HepG2 (cell line): ENCODE data around the gene ADAMTS16. TPM values are rescaled to one million over a fixed set of nuclear protein-coding genes. Genes with fewer than 3 reads are reported as not detected.

Source experiments
- ATAC-seq: fragments of 200-7000 bp; cut with Tn5 transposase; 3 replicates; pipeline ENCODE4 v1.9.1; 2020; ENCODE audit warnings: mild to moderate bottlenecking, moderate library complexity
- BruUV-seq: library from RNA; stranded (reverse); fragments of 400-500 nt; replicated peaks from 2 replicates; lab custom pipeline; 2021; lab: Mats Ljungman, UMichigan
- CTCF ChIA-PET: fragments of 300-600 bp; formaldehyde crosslinking; extraction: SDS; loops from one replicate; lab custom pipeline; 2021; ENCODE audit warnings: low total read pairs, inconsistent platforms, low intra/inter-chr PET ratio; lab: Yijun Ruan, JAX
- POLR2A ChIA-PET: fragments of 350-600 bp; sonication (Branson Sonifier 250); formaldehyde crosslinking; loops from one replicate; lab custom pipeline; 2020; ENCODE audit warnings: antibody characterized with exemption, inconsistent platforms; lab: Yijun Ruan, JAX
- DNase-seq: peaks from one replicate; pipeline ENCODE4 v3.0.0-alpha.2; 2015; ENCODE audit warnings: low spot score
- FAIRE-seq: peaks from 3 replicates; lab custom pipeline; 2011; peaks lifted over from hg19 to GRCh38; lab: Jason Lieb, UNC
- H2AFZ ChIP-seq: one replicate; pipeline ENCODE4 v1.6.1; 2011; ENCODE audit warnings: low read length, inconsistent platforms
- H3K27ac ChIP-seq: fragments of 300-600 bp; 3 replicates; pipeline ENCODE4 v1.8.0; 2011; ENCODE audit warnings: mixed run types, mild to moderate bottlenecking, mixed read lengths, low read length, inconsistent platforms; ENCODE audit not compliant: insufficient read depth; ENCODE audit errors: extremely low read length
- H3K27me3 ChIP-seq, 2 experiments: fragments of 200-600 bp in 1 of 2; 2 replicates in 1 of 2; 3 replicates in 1 of 2; pipeline versions ENCODE4 v1.6.0 to v1.8.0; 2011; ENCODE audit warnings: low read length in 2 of 2, mild to moderate bottlenecking in 2 of 2, moderate library complexity in 2 of 2, inconsistent platforms in 1 of 2; ENCODE audit not compliant: insufficient read depth in 2 of 2, control insufficient read depth in 1 of 2
- H3K36me3 ChIP-seq, 2 experiments: fragments of 200-600 bp in 1 of 2; replicated peaks in 1 of 2; 2 replicates in 1 of 2; 3 replicates in 1 of 2; pipeline versions ENCODE4 v1.5.1 to v1.8.0; 2011; ENCODE audit warnings: low read length in 2 of 2, inconsistent platforms in 1 of 2; ENCODE audit not compliant: insufficient read depth in 2 of 2, control insufficient read depth in 1 of 2
- H3K4me1 ChIP-seq: 2 replicates; pipeline ENCODE4 v1.5.1; 2012; ENCODE audit warnings: low read length, inconsistent platforms; ENCODE audit not compliant: insufficient read depth
- H3K4me2 ChIP-seq: 2 replicates; pipeline ENCODE4 v1.6.0; 2011; ENCODE audit warnings: low read depth, low read length, inconsistent platforms
- H3K4me3 ChIP-seq, 3 experiments: fragments of 200-600 bp in 1 of 3; sonication (generic), shearing (Covaris generic) in 1 of 3; replicated peaks in 1 of 3; 2 replicates each; pipeline ENCODE4 v1.5.1; 2011 to 2016; ENCODE audit warnings: low read length in 3 of 3, inconsistent platforms in 2 of 3, low read depth in 2 of 3, mild to moderate bottlenecking in 2 of 3, control low read depth in 1 of 3, mixed read lengths in 1 of 3; ENCODE audit not compliant: insufficient read depth in 1 of 3
- H3K79me2 ChIP-seq: one replicate; pipeline ENCODE4 v1.6.1; 2011; ENCODE audit warnings: low read length, inconsistent platforms; ENCODE audit not compliant: insufficient read depth
- H3K9ac ChIP-seq: 2 replicates; pipeline ENCODE4 v1.6.0; 2011; ENCODE audit warnings: mild to moderate bottlenecking, low read depth, low read length, inconsistent platforms; ENCODE audit not compliant: insufficient read depth
- H3K9me3 ChIP-seq: 2 replicates; pipeline ENCODE4 v1.5.1; 2012; ENCODE audit warnings: mild to moderate bottlenecking, low read length
- H4K20me1 ChIP-seq: 2 replicates; pipeline ENCODE4 v1.6.0; 2011; ENCODE audit warnings: inconsistent platforms, mild to moderate bottlenecking, low read length, moderate library complexity; ENCODE audit not compliant: insufficient read depth
- MAFF ChIP-seq: IDR thresholded peaks from 2 replicates; pipeline ENCODE4 v1.6.1; 2011; ENCODE audit warnings: low read depth, low read length, improper control_type of control experiment
- MAFK ChIP-seq, 2 experiments: IDR thresholded peaks in 1 of 2; conservative IDR thresholded peaks in 1 of 2; 2 replicates each; pipeline ENCODE4 v1.6.1; 2011; ENCODE audit warnings: improper control_type of control experiment in 2 of 2, low read length in 2 of 2
- NKX3-1 ChIP-seq: sonication (generic); formaldehyde crosslinking; IDR thresholded peaks from 2 replicates; pipeline ENCODE4 v1.5.0; 2020; ENCODE audit warnings: missing genetic modification reagents
- ZNF10 ChIP-seq: sonication (generic); formaldehyde crosslinking; IDR thresholded peaks from 2 replicates; pipeline ENCODE4 v1.4.0; 2020; ENCODE audit warnings: mild to moderate bottlenecking, low read depth, missing genetic modification reagents, borderline replicate concordance
- ZNF569 ChIP-seq: sonication (generic); formaldehyde crosslinking; IDR thresholded peaks from 2 replicates; pipeline ENCODE4 v1.5.0; 2020; ENCODE audit warnings: mild to moderate bottlenecking, missing genetic modification reagents, moderate library complexity, borderline replicate concordance
- ZNF83 ChIP-seq: sonication (generic); formaldehyde crosslinking; IDR thresholded peaks from 2 replicates; pipeline ENCODE4 v1.4.0; 2020; ENCODE audit warnings: missing genetic modification reagents, mild to moderate bottlenecking, borderline replicate concordance
- WGBS: methylation state at CpG from one replicate; pipeline ENCODE4 v1.1.6; 2017; ENCODE audit warnings: low lambda C conversion rate; 5-methylcytosine and 5-hydroxymethylcytosine counted together
- in situ Hi-C: cut with HindIII; loops from 2 replicates; pipeline ENCODE4 v1.10.0; 2017; ENCODE audit warnings: low pct_unique_long_range_greater_than_20kb; ENCODE audit not compliant: extremely low pct_ligation_motif_present
- intact Hi-C: fragments of 100-400 bp; cut with micrococcal nuclease; formaldehyde crosslinking; loops from one replicate; pipeline ENCODE4 v1.10.0; 2022; ENCODE audit not compliant: unreplicated experiment
- polyA plus RNA-seq, 8 experiments: library from polyadenylated mRNA; depleted of rRNA in 3 of 8; stranded (reverse) in 7 of 8; unstranded in 1 of 8; fragments of >200 nt; fragmentation: Illumina TruSeq in 4 of 8; extraction: Trizol in 4 of 8; gene quantifications; 2 replicates each; pipeline versions ENCODE4 v1.2.1 to v1.2.3, GENCODE V29; 2011 to 2016; ENCODE audit warnings: low read depth in 4 of 8, missing spikeins in 1 of 8, mixed read lengths in 1 of 8; ENCODE audit not compliant: insufficient read depth in 1 of 8
- total RNA-seq, 5 experiments: library from RNA; depleted of rRNA; stranded (reverse); fragments of >200 nt; fragmentation: Illumina TruSeq; extraction: Trizol; gene quantifications; 2 replicates each; pipeline ENCODE4 v1.2.3, GENCODE V29; 2016; ENCODE audit warnings: low read depth in 1 of 5
- TF ChIP-seq, protein P1 (sequence below): sonication (generic); formaldehyde crosslinking; IDR thresholded peaks from 2 replicates; pipeline ENCODE4 v1.4.0; 2020; ENCODE audit warnings: missing genetic modification reagents
- TF ChIP-seq, protein P2 (sequence below): sonication (generic); formaldehyde crosslinking; IDR thresholded peaks from 2 replicates; pipeline ENCODE4 v1.4.0; 2020; ENCODE audit warnings: missing genetic modification reagents

ADAMTS16 gene
- total and polyA plus RNA-seq, 2 of the 13 experiments (the other 11 are each of a cell fraction or from before 2014, with no cell fraction given), result 0.02 to 0.03 TPM

GRCh38 chr5:5298841-5299541 lies 158.9 kb downstream of the ADAMTS16 start:
- H3K9ac ChIP-seq, result no peak overlapping the region
- H4K20me1 ChIP-seq, result no peaks in the 10 kb centered on the region
- H2AFZ ChIP-seq, result no peak overlapping the region
- POLR2A ChIA-PET, result no interaction called here
- TF ChIP-seq MAFK (conservative IDR thresholded peaks at IDR 0.05 in 1 of 2, IDR thresholded peaks at IDR 0.05 in 1 of 2; ENCODE audit: low read length in 2 of 2), result peak in 1 of 2 experiments; percentile 10; a peak in 1 of 4 replicates
- no peak for TF ChIP-seq ZNF569
- 0 out of 2 replicates have a peak, but pooled peaks have one; percentile 11 for TF ChIP-seq MAFF
- DNase-seq (no peak), ATAC-seq (no peak), FAIRE-seq (no peak)
- peak overlapping the region; percentile 35; the same call in 1 of the 2 replicates for H3K4me2 ChIP-seq
- no peak overlapping the region; a peak in 1 of 6 replicates for H3K4me3 ChIP-seq
- no peak overlapping the region for H3K27ac ChIP-seq
- BruUV-seq, result no TSS peak
- in situ Hi-C loops, result no loop called here
- peaks cover 8% of the 10 kb centered on the region; the same call in 1 of the 2 replicates for H3K9me3 ChIP-seq
- CTCF ChIA-PET, result no interaction called here
- H3K36me3 ChIP-seq, result no peaks in the 10 kb centered on the region
- H3K27me3 ChIP-seq, result no peaks in the 10 kb centered on the region
- intact Hi-C loops, result loop anchor here (10.0 kb wide), 1 partner anchor 96 kb away; no protein-coding TSS in a partner anchor
- 77% methylated on average over 13 of the region's 13 CpGs for WGBS
- H3K79me2 ChIP-seq, result no peaks in the 10 kb centered on the region
- H3K4me1 ChIP-seq, result peaks cover 36% of the 10 kb centered on the region

DNA sequence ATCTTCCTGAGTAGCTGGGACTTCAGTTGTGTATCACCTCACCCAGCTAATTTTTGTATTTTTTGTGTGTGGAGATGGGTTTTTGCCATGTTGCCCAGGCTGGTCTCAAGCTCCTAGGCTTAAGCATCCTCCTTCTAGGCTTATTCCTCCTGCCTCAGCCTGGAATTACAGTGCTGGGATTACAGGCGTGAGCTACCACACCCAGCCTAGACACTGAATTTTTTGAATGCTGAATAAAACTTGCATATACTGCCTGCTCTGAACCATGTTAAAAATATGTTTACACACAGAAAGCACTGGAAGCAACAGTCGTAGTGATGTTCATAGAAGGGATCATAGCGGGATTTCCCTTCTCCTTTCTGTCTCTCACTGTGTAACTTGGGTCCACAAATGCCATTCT lies 161.0 kb downstream of the ADAMTS16 start:
- intact Hi-C loops, result no loop called here
- FAIRE-seq, result no peak
- no peaks in the 10 kb centered on the region for H3K36me3 ChIP-seq
- no TSS peak for BruUV-seq
- H3K27me3 ChIP-seq, result no peaks in the 10 kb centered on the region
- DNase-seq, result no peak
- H4K20me1 ChIP-seq, result no peaks in the 10 kb centered on the region
- POLR2A ChIA-PET, result no interaction called here
- no peak overlapping the region for H3K4me3 ChIP-seq
- H3K79me2 ChIP-seq, result no peaks in the 10 kb centered on the region
- peaks cover 36% of the 10 kb centered on the region for H3K4me1 ChIP-seq
- no peak for ATAC-seq
- TF ChIP-seq, protein P1, sequence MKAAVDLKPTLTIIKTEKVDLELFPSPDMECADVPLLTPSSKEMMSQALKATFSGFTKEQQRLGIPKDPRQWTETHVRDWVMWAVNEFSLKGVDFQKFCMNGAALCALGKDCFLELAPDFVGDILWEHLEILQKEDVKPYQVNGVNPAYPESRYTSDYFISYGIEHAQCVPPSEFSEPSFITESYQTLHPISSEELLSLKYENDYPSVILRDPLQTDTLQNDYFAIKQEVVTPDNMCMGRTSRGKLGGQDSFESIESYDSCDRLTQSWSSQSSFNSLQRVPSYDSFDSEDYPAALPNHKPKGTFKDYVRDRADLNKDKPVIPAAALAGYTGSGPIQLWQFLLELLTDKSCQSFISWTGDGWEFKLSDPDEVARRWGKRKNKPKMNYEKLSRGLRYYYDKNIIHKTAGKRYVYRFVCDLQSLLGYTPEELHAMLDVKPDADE (CRISPR knock-in tag), result no peak
- TF ChIP-seq NKX3-1 (CRISPR knock-in tag) (no peak), ZNF10 (CRISPR knock-in tag) (no peak), ZNF83 (no peak)
- TF ChIP-seq, protein P2, sequence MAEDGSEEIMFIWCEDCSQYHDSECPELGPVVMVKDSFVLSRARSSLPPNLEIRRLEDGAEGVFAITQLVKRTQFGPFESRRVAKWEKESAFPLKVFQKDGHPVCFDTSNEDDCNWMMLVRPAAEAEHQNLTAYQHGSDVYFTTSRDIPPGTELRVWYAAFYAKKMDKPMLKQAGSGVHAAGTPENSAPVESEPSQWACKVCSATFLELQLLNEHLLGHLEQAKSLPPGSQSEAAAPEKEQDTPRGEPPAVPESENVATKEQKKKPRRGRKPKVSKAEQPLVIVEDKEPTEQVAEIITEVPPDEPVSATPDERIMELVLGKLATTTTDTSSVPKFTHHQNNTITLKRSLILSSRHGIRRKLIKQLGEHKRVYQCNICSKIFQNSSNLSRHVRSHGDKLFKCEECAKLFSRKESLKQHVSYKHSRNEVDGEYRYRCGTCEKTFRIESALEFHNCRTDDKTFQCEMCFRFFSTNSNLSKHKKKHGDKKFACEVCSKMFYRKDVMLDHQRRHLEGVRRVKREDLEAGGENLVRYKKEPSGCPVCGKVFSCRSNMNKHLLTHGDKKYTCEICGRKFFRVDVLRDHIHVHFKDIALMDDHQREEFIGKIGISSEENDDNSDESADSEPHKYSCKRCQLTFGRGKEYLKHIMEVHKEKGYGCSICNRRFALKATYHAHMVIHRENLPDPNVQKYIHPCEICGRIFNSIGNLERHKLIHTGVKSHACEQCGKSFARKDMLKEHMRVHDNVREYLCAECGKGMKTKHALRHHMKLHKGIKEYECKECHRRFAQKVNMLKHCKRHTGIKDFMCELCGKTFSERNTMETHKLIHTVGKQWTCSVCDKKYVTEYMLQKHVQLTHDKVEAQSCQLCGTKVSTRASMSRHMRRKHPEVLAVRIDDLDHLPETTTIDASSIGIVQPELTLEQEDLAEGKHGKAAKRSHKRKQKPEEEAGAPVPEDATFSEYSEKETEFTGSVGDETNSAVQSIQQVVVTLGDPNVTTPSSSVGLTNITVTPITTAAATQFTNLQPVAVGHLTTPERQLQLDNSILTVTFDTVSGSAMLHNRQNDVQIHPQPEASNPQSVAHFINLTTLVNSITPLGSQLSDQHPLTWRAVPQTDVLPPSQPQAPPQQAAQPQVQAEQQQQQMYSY (CRISPR knock-in tag), result no peak
- no peak overlapping the region for H3K27ac ChIP-seq
- H3K9ac ChIP-seq, result no peak overlapping the region
- in situ Hi-C loops, result no loop called here
- 71% methylated on average over 3 of the region's 3 CpGs for WGBS
- no peak overlapping the region for H2AFZ ChIP-seq
- no peak overlapping the region for H3K4me2 ChIP-seq
- CTCF ChIA-PET, result no interaction called here
- H3K9me3 ChIP-seq, result peaks cover 8% of the 10 kb centered on the region; the same call in 1 of the 2 replicates
